Subcutaneous abdominal adipose tissue (tissue), 5 donors: Measurements from ENCODE around the gene SLC39A2.
"Not testable (repeated sequence)": the region's sequence is repeated elsewhere in the genome, so short reads cannot be mapped to it uniquely, and the experiment has no call there.

ENCODE experiments used
- H3K27ac ChIP-seq: one replicate; pipeline ENCODE4 v1.7.0; 2013; ENCODE audit warnings: low read depth, mild to moderate bottlenecking, inconsistent platforms, low read length, moderate library complexity
- H3K27me3 ChIP-seq, 5 donors: one replicate each; pipeline ENCODE4 v1.7.0; 2013; ENCODE audit warnings: low read length in 5 of 5, inconsistent platforms in 1 of 5; ENCODE audit not compliant: control insufficient read depth in 5 of 5, insufficient read depth in 4 of 5
- H3K36me3 ChIP-seq, 5 donors: one replicate each; pipeline ENCODE4 v1.7.0; 2013; ENCODE audit warnings: low read length in 5 of 5; ENCODE audit not compliant: control insufficient read depth in 5 of 5, insufficient read depth in 5 of 5
- H3K4me1 ChIP-seq, 5 donors: one replicate each; pipeline ENCODE4 v1.7.0; 2013; ENCODE audit warnings: low read length in 5 of 5, mild to moderate bottlenecking in 3 of 5, moderate library complexity in 1 of 5; ENCODE audit not compliant: control insufficient read depth in 5 of 5, insufficient read depth in 5 of 5
- H3K4me3 ChIP-seq, 5 donors: one replicate each; pipeline ENCODE4 v1.7.0; 2013; ENCODE audit warnings: low read length in 5 of 5, low read depth in 1 of 5
- H3K9ac ChIP-seq, 5 donors: one replicate each; pipeline ENCODE4 v1.7.0; 2013; ENCODE audit warnings: low read length in 5 of 5, mild to moderate bottlenecking in 4 of 5, moderate library complexity in 3 of 5
- H3K9me3 ChIP-seq, 5 donors: one replicate each; pipeline ENCODE4 v1.7.0; 2013; ENCODE audit warnings: low read length in 5 of 5; ENCODE audit not compliant: control insufficient read depth in 5 of 5
- donor health status: healthy.
- donor health status: healthy.
- donor health status: healthy.
- donor health status: healthy.
- donor health status: healthy.

SLC39A2 gene

GRCh38 chr14:20989787-20990600 lies 9.1 kb upstream of the SLC39A2 start, which contains the start of gene METTL17:
Gene METTL17 (plus strand): TSS chr14:20989980. CDS start chr14:20990003, 23 bp downstream.
- H3K9ac ChIP-seq = peak within 1 kb of the TSS; percentile 71 to 92 (median 83)
- H3K27me3 ChIP-seq = no peaks in the 10 kb centered on the region
- peak within 1 kb of the TSS; percentile 87 to 99 (median 93) for H3K4me3 ChIP-seq
- H3K4me1 ChIP-seq = peaks cover 4 to 26% (median 22%) of the 10 kb centered on the region in 5 donors
- H3K36me3 ChIP-seq = peaks cover 20 to 32% (median 29%) of the 10 kb centered on the region in 5 donors
- peak within 1 kb of the TSS; percentile 72 for H3K27ac ChIP-seq
- H3K9me3 ChIP-seq = no peaks in the 10 kb centered on the region

- Histone ChIP-seq H3K9ac (no peak overlapping the region), H3K27me3 (no peaks in the 10 kb centered on the region), H3K27ac (no peak overlapping the region), H3K4me1 (peaks cover 2 to 9% (median 7%) of the 10 kb centered on the region in 5 donors), H3K36me3 (peaks cover 34 to 58% (median 53%) of the 10 kb centered on the region in 5 donors), H3K4me3 (no peak overlapping the region), H3K9me3 (no peaks in the 10 kb centered on the region)
Measured at GRCh38 chr14:20996521-20996920, 2.6 kb upstream of the SLC39A2 start.

- H3K27ac ChIP-seq = no peak overlapping the region
- H3K4me1 ChIP-seq = peaks cover 2 to 9% (median 4%) of the 10 kb centered on the region in 5 donors
- H3K9ac ChIP-seq = no peak overlapping the region
- H3K27me3 ChIP-seq = no peaks in the 10 kb centered on the region
- no peak overlapping the region for H3K4me3 ChIP-seq
- H3K36me3 ChIP-seq = peaks cover 34 to 55% (median 51%) of the 10 kb centered on the region in 5 donors
- no peaks in the 10 kb centered on the region for H3K9me3 ChIP-seq
Measured at GRCh38 chr14:20997115-20997514, 2.0 kb upstream of the SLC39A2 start.

GRCh38 chr14:20997564-20997963 lies 1.5 kb upstream of the SLC39A2 start:
- H3K4me3 ChIP-seq = no peak overlapping the region
- no peak overlapping the region for H3K27ac ChIP-seq
- peaks cover 30 to 50% (median 46%) of the 10 kb centered on the region in 5 donors for H3K36me3 ChIP-seq
- no peaks in the 10 kb centered on the region for H3K9me3 ChIP-seq
- no peaks in the 10 kb centered on the region for H3K27me3 ChIP-seq
- H3K4me1 ChIP-seq = peaks cover 2 to 9% (median 4%) of the 10 kb centered on the region in 5 donors
- H3K9ac ChIP-seq = no peak overlapping the region

GRCh38 chr14:20998139-20998538 lies 954 bp upstream of the SLC39A2 start:
- Histone ChIP-seq H3K4me3 (no peak overlapping the region), H3K27ac (no peak overlapping the region), H3K4me1 (peaks cover 2 to 9% (median 4%) of the 10 kb centered on the region in 5 donors), H3K9ac (no peak overlapping the region), H3K9me3 (no peaks in the 10 kb centered on the region), H3K27me3 (no peaks in the 10 kb centered on the region), H3K36me3 (peaks cover 25 to 44% (median 41%) of the 10 kb centered on the region in 5 donors)

- H3K27me3 ChIP-seq = no peaks in the 10 kb centered on the region
Measured at GRCh38 chr14:20999591-20999990, 498 bp downstream of the SLC39A2 start.

GRCh38 chr14:21001218-21001617 lies 2.1 kb downstream of the SLC39A2 start:
- Histone ChIP-seq H3K4me1 (peaks cover 2 to 9% (median 4%) of the 10 kb centered on the region in 5 donors), H3K9me3 (no peaks in the 10 kb centered on the region), H3K9ac (no peak overlapping the region), H3K27me3 (no peaks in the 10 kb centered on the region), H3K36me3 (peaks cover 7 to 14% (median 13%) of the 10 kb centered on the region in 5 donors), H3K4me3 (no peak overlapping the region), H3K27ac (no peak overlapping the region)

More at GRCh38 chr14:20999591-20999990, 498 bp downstream of the SLC39A2 start:
- Histone ChIP-seq H3K4me3 (no peak overlapping the region), H3K27ac (no peak overlapping the region), H3K4me1 (peaks cover 2 to 9% (median 4%) of the 10 kb centered on the region in 5 donors), H3K9me3 (no peaks in the 10 kb centered on the region), H3K36me3 (peaks cover 18 to 31% (median 29%) of the 10 kb centered on the region in 5 donors), H3K9ac (no peak overlapping the region)

- Histone ChIP-seq H3K27ac (no peak overlapping the region), H3K4me3 (no peak overlapping the region), H3K36me3 (no peaks in the 10 kb centered on the region), H3K9me3 (no peaks in the 10 kb centered on the region), H3K4me1 (peaks cover 2 to 5% (median 4%) of the 10 kb centered on the region in 5 donors), H3K9ac (no peak overlapping the region), H3K27me3 (no peaks in the 10 kb centered on the region)
Measured at GRCh38 chr14:21003788-21004346, 4.8 kb downstream of the SLC39A2 start.

- H3K36me3 ChIP-seq, H3K4me1 ChIP-seq, H3K27ac ChIP-seq: not testable (repeated sequence)
Measured at GRCh38 chr14:21009721-21010120, 10.6 kb downstream of the SLC39A2 start.

GRCh38 chr14:21011136-21011535 lies 12.0 kb downstream of the SLC39A2 start:
- peaks cover 3 to 7% (median 4%) of the 10 kb centered on the region in 5 donors for H3K4me1 ChIP-seq

More at GRCh38 chr14:21009721-21010120, 10.6 kb downstream of the SLC39A2 start:
- not testable (repeated sequence) for H3K9ac ChIP-seq, H3K9me3 ChIP-seq, H3K4me3 ChIP-seq, H3K27me3 ChIP-seq

More at GRCh38 chr14:21011136-21011535, 12.0 kb downstream of the SLC39A2 start:
- Histone ChIP-seq H3K9ac (no peak overlapping the region), H3K9me3 (no peaks in the 10 kb centered on the region), H3K27ac (no peak overlapping the region), H3K27me3 (no peaks in the 10 kb centered on the region), H3K4me3 (no peak overlapping the region), H3K36me3 (peaks cover 0 to under 1% (median 0%) of the 10 kb centered on the region in 5 donors)
